Sigmoid colon (tissue), 7 donors: ENCODE data around the gene UST. TPM values are rescaled to one million over a fixed set of nuclear protein-coding genes. Genes with fewer than 3 reads are reported as not detected.

Source experiments
- DNase-seq: peaks from one replicate; pipeline ENCODE4 v3.0.0-alpha.2; 2019
- H3K27ac ChIP-seq, 4 donors: fragments of 200-600 bp; sonication (generic); one replicate each; pipeline ENCODE4 v1.5.1; 2016 to 2019; ENCODE audit warnings: mild to moderate bottlenecking in 1 of 4
- H3K27me3 ChIP-seq, 3 donors: fragments of 200-600 bp; sonication (generic); one replicate each; pipeline ENCODE4 v1.5.1; 2019; ENCODE audit warnings: mild to moderate bottlenecking in 1 of 3
- H3K36me3 ChIP-seq, 4 donors: fragments of 200-600 bp; sonication (generic); one replicate each; pipeline ENCODE4 v1.5.1; 2016 to 2019
- H3K4me1 ChIP-seq, 4 donors: fragments of 200-600 bp; sonication (generic); one replicate each; pipeline ENCODE4 v1.5.1; 2017 to 2019
- H3K4me3 ChIP-seq, 4 donors: fragments of 200-600 bp; sonication (generic); one replicate each; pipeline ENCODE4 v1.5.1; 2017 to 2019; ENCODE audit warnings: mild to moderate bottlenecking in 2 of 4, moderate library complexity in 1 of 4
- H3K9me3 ChIP-seq, 4 donors: fragments of 200-600 bp in 3 of 4; sonication (generic) in 3 of 4; one replicate each; pipeline versions ENCODE4 v1.5.1 to v1.6.1; 2013 to 2019
- CTCF ChIP-seq, 4 experiments: fragments of 450-650 bp in 3 of 4; fragments of 200-600 bp in 1 of 4; IDR thresholded peaks; one replicate each; pipeline ENCODE4 v1.5.1; 2016 to 2019; ENCODE audit warnings: antibody characterized with exemption in 4 of 4, mild to moderate bottlenecking in 3 of 4, moderate library complexity in 2 of 4
- EP300 ChIP-seq, 4 donors: sonication (generic); formaldehyde crosslinking; IDR thresholded peaks; one replicate each; pipeline ENCODE4 v1.6.1; 2017; ENCODE audit warnings: antibody characterized with exemption in 4 of 4
- POLR2A ChIP-seq, 2 donors: fragments of 450-650 bp; IDR thresholded peaks; one replicate each; pipeline ENCODE4 v1.6.1; 2016; ENCODE audit warnings: antibody characterized with exemption in 2 of 2, mild to moderate bottlenecking in 2 of 2, moderate library complexity in 2 of 2
- POLR2AphosphoS5 ChIP-seq, 4 donors: sonication (generic); formaldehyde crosslinking; IDR thresholded peaks; one replicate each; pipeline ENCODE4 v1.6.1; 2017; ENCODE audit warnings: antibody characterized with exemption in 4 of 4
- WGBS, 2 donors: extraction: QIAGEN DNeasy Blood & Tissue Kit; methylation state at CpG; one replicate each; pipeline ENCODE4 v1.1.7; 2013; 5-methylcytosine and 5-hydroxymethylcytosine counted together
- intact Hi-C: fragments of 100-400 bp; cut with DNase I; formaldehyde crosslinking; loops from one replicate; pipeline ENCODE4 v1.15.1; 2023
- polyA plus RNA-seq, 3 donors: library from polyadenylated mRNA; stranded (reverse); fragments of 200-250 nt; gene quantifications; one replicate each; pipeline ENCODE4 v1.2.3, GENCODE V29; 2013
- total RNA-seq, 4 donors: library from RNA; depleted of rRNA; stranded (reverse); fragments of >200 nt; gene quantifications; one replicate each; pipeline ENCODE4 v1.1.0, GENCODE V29; 2016
- donor health status: healthy with polysubstance abuse.
- donor health status: Bipolar disorder and iron deficiency.
- donor health status: healthy.

UST gene
- total RNA-seq (10 to 100 TPM; 21.8 to 35.2 (median 24.5) TPM), polyA plus RNA-seq (1 to 10 TPM in 2 of 3 donors, under 1 TPM in 1; 0.46 to 4.2 (median 3.3) TPM)

GRCh38 chr6:148746363-148747144, at the start of gene UST:
TSS of gene UST (plus strand) at chr6:148747030. CDS start at chr6:148747431, 401 bp downstream.
- Histone ChIP-seq H3K4me1 (peaks cover 0 to 25% (median 15%) of the 10 kb centered on the region in 4 donors), H3K4me3 (peak within 1 kb of the TSS; percentile 69 to 94 (median 92)), H3K36me3 (no peaks in the 10 kb centered on the region), H3K27ac (peak within 1 kb of the TSS; percentile 88 to 98 (median 90)), H3K27me3 (no peaks in the 10 kb centered on the region), H3K9me3 (no peaks in the 10 kb centered on the region)
- intact Hi-C loops, result loop anchor here (2.0 to 5.0 kb wide), 3 partner anchors 134 to 204 kb away; no protein-coding TSS in a partner anchor
- peak; percentile 96 for DNase-seq
- TF ChIP-seq POLR2A (IDR thresholded peaks at IDR 0.05) (peak in 1 of 2 donors; percentile 34), EP300 (IDR thresholded peaks at IDR 0.05) (peak in 3 of 4 donors; percentile 8 to 44 (median 16)), POLR2AphosphoS5 (IDR thresholded peaks at IDR 0.05) (peak; percentile 49 to 84 (median 60)), CTCF (IDR thresholded peaks at IDR 0.05) (peak in 2 of 4 experiments; percentile 28 to 30)
- 1% methylated on average over 50 of the region's 50 CpGs for WGBS, 2 donors

- intact Hi-C loops, result no loop called here
- 95 to 97% methylated on average over 26 of the region's 26 CpGs for WGBS, 2 donors
- TF ChIP-seq CTCF (IDR thresholded peaks at IDR 0.05) (no peak), EP300 (IDR thresholded peaks at IDR 0.05) (no peak), POLR2AphosphoS5 (IDR thresholded peaks at IDR 0.05) (no peak), POLR2A (IDR thresholded peaks at IDR 0.05) (no peak)
Measured at GRCh38 chr6:148697895-148698440, 48.9 kb upstream of the UST start.

GRCh38 chr6:148698671-148699180, 48.1 kb upstream of the UST start:
- Histone ChIP-seq H3K4me1 (peaks cover 0 to 25% (median 18%) of the 10 kb centered on the region in 4 donors), H3K4me3 (no peak overlapping the region), H3K36me3 (no peaks in the 10 kb centered on the region), H3K9me3 (no peaks in the 10 kb centered on the region), H3K27me3 (no peaks in the 10 kb centered on the region), H3K27ac (no peak overlapping the region)
- intact Hi-C loops, result no loop called here
- WGBS, 2 donors, result 94 to 95% methylated on average over 27 of the region's 27 CpGs
- TF ChIP-seq EP300 (IDR thresholded peaks at IDR 0.05), result no peak
- TF ChIP-seq POLR2A (IDR thresholded peaks at IDR 0.05), result no peak
- TF ChIP-seq POLR2AphosphoS5 (IDR thresholded peaks at IDR 0.05), result no peak
- no peak for TF ChIP-seq CTCF (IDR thresholded peaks at IDR 0.05)
- no peak for DNase-seq

More at GRCh38 chr6:148697895-148698440, 48.9 kb upstream of the UST start:
- H3K36me3 ChIP-seq, result no peaks in the 10 kb centered on the region
- no peak overlapping the region for H3K4me3 ChIP-seq
- peaks cover 0 to 25% (median 18%) of the 10 kb centered on the region in 4 donors for H3K4me1 ChIP-seq
- H3K27ac ChIP-seq, result no peak overlapping the region
- H3K27me3 ChIP-seq, result no peaks in the 10 kb centered on the region
- no peaks in the 10 kb centered on the region for H3K9me3 ChIP-seq
- no peak for DNase-seq

GRCh38 chr6:148700047-148700715, 46.6 kb upstream of the UST start:
- WGBS, 2 donors, result 50 to 54% methylated on average over 2 of the region's 2 CpGs
- peaks cover 0 to 25% (median 18%) of the 10 kb centered on the region in 4 donors for H3K4me1 ChIP-seq
- no peaks in the 10 kb centered on the region for H3K9me3 ChIP-seq
- intact Hi-C loops, result no loop called here
- H3K4me3 ChIP-seq, result peak overlapping the region in 3 of 4 donors; percentile 37 to 43 (median 41)
- H3K27me3 ChIP-seq, result no peaks in the 10 kb centered on the region
- TF ChIP-seq POLR2A (IDR thresholded peaks at IDR 0.05), result no peak
- TF ChIP-seq EP300 (IDR thresholded peaks at IDR 0.05), result no peak
- TF ChIP-seq CTCF (IDR thresholded peaks at IDR 0.05), result no peak
- TF ChIP-seq POLR2AphosphoS5 (IDR thresholded peaks at IDR 0.05), result no peak
- no peak for DNase-seq
- peak overlapping the region in 3 of 4 donors; percentile 59 to 68 (median 67) for H3K27ac ChIP-seq
- H3K36me3 ChIP-seq, result no peaks in the 10 kb centered on the region
